GM13977 (cell line): ENCODE data around the gene ADISSP.

Experiments
- DNase-seq: peaks from one replicate; pipeline ENCODE4 v3.0.0; 2012; ENCODE audit warnings: low spot score
- CTCF ChIP-seq: IDR thresholded peaks from 2 replicates; pipeline ENCODE4 v1.5.1; 2012; ENCODE audit warnings: mild to moderate bottlenecking, control low read depth; ENCODE audit not compliant: insufficient read depth; ENCODE audit errors: extremely low read depth, missing control alignments
- in situ Hi-C: fragments of 300-500 bp; cut with MboI; formaldehyde crosslinking; loops from one replicate; pipeline ENCODE4 v1.12.0; 2022; ENCODE audit warnings: low sequenced_read_pairs, low pct_unique_long_range_greater_than_20kb, mixed read lengths, inconsistent platforms; ENCODE audit not compliant: unreplicated experiment

ADISSP gene

GRCh38 chr20:3728354-3728753 lies 39.2 kb downstream of the ADISSP start:
- no peak for DNase-seq
- in situ Hi-C loops: no loop called here
- TF ChIP-seq CTCF: no peak

GRCh38 chr20:3727401-3728021 lies 40.0 kb downstream of the ADISSP start:
- no peak for TF ChIP-seq CTCF
- in situ Hi-C loops: no loop called here
- no peak for DNase-seq

- DNase-seq: no peak
- no peak for TF ChIP-seq CTCF
- in situ Hi-C loops: no loop called here
These were observed 43.2 kb downstream of the ADISSP start for GRCh38 chr20:3724356-3724755.

DNA sequence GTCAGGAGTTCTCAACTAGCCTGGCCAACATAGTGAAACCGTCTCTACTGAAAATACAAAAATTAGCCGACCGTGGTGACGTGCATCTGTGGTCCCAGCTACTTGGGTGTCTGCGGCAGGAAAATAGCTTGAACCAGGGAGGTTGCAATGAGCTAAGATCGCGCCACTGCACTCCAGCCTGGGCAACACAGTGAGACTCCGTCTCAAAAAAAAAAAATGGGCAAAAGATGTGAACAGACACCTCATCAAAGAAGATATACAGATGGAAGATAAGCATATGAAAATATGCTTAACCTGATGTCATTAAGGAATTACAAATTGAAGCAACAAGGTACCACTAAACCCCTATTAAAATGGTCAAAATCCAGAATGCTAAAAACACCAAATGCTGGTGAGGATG lies 44.3 kb downstream of the ADISSP start:
- no peak for TF ChIP-seq CTCF
- in situ Hi-C loops: no loop called here

DNA sequence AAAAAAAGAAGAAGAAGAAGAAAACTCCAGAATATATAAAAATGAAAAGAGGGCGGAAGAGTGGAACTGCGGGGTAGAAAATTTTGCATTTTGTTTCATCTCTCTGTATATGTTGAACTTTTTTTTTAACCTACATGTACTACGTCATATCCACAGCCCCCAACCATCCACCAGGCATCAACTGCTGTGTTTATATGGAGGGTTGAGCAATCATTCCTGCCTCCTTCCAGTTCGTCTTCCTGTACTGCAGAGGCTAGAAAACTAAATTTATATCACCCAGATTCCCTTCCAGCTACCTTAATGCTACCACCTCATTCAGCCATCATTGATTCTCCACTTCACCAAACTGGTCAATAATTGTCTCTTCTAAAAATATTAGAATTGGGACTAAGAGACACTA lies 45.6 kb downstream of the ADISSP start:
- no peak for TF ChIP-seq CTCF
- in situ Hi-C loops: no loop called here
- DNase-seq: no peak

More for the DNA sequence above, 44.3 kb downstream of the ADISSP start:
- no peak for DNase-seq

DNA sequence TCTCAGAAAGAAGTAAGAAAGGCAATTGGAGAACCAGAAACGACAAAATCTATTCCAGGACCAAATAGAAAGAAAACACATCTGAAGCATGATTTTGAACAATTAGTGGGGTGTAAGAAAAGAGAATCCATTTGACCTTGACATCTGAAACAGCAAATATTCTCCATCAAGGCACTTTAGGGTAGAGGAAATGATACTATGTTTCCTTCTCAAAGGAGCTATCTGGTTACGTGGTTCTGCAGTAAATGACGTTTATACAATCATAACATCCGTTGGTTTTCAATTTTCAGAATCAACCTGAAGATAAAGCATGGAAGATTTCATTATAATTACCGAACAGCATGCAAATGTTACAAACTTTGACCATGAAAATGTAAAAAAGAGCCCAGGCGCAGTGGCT lies 46.9 kb downstream of the ADISSP start:
- in situ Hi-C loops: no loop called here
- DNase-seq: no peak
- no peak for TF ChIP-seq CTCF
